ENCODE data around the gene WDR70.
"Not testable (repeated sequence)": the region's sequence is repeated elsewhere in the genome, so short reads cannot be mapped to it uniquely, and the experiment has no call there.

DNA sequence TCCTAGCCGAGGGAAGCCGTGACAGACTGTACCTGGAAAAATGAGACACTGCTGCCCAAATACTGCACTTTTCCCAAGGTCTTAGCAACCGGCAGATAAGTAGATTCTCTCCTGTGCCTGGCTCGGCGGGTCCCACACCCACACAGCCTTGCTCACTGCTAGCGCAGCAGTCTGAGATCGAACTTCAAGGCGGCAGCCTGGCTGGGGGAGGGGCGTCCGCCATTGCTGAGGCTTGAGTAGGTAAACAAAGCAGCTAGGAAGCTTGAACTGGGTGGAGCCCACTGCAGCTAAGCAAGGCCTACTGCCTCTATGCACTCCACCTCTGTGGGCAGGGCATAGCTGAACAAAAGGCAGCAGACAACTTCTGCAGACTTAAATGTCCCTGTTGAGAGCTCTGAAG, 309.8 kb downstream of the WDR70 start:
- not testable (repeated sequence) for TF ChIP-seq EP300 (IDR thresholded peaks at IDR 0.05; ENCODE audit: low read depth); CTCF (IDR thresholded peaks at IDR 0.05)

Measured in transverse colon (tissue), 3 donors.